H9 (cell line): ENCODE results near the gene SKIDA1. TPM values are rescaled to one million over a fixed set of nuclear protein-coding genes. Genes with fewer than 3 reads are reported as not detected.

Experiments used
- DNase-seq: peaks from one replicate; pipeline ENCODE4 v3.0.0-alpha.2; 2017
- H2AFZ ChIP-seq: one replicate; pipeline ENCODE4 v1.6.1; 2013; ENCODE audit warnings: mild to moderate bottlenecking, low read length, control low read depth, moderate library complexity
- H2AK5ac ChIP-seq: 2 replicates; pipeline ENCODE4 v1.6.1; 2013; ENCODE audit warnings: low read length, control low read depth, mixed read lengths; ENCODE audit not compliant: insufficient read length
- H2BK120ac ChIP-seq: one replicate; pipeline ENCODE4 v1.6.1; 2013; ENCODE audit warnings: low read depth, mild to moderate bottlenecking, low read length, control low read depth, inconsistent platforms; ENCODE audit not compliant: poor library complexity, severe bottlenecking
- H2BK12ac ChIP-seq: 2 replicates; pipeline ENCODE4 v1.6.1; 2013; ENCODE audit warnings: low read length, control low read depth, mixed read lengths, low read depth; ENCODE audit not compliant: insufficient read length
- H2BK15ac ChIP-seq: 2 replicates; pipeline ENCODE4 v1.6.1; 2013; ENCODE audit warnings: low read depth, low read length, control low read depth
- H2BK20ac ChIP-seq: one replicate; pipeline ENCODE4 v1.6.1; 2013; ENCODE audit warnings: low read depth, mild to moderate bottlenecking, low read length, control low read depth, inconsistent platforms; ENCODE audit not compliant: poor library complexity, severe bottlenecking
- H2BK5ac ChIP-seq: 2 replicates; pipeline ENCODE4 v1.6.1; 2013; ENCODE audit warnings: low read length, control low read depth, mixed read lengths; ENCODE audit not compliant: insufficient read length
- H3K14ac ChIP-seq: 2 replicates; pipeline ENCODE4 v1.6.1; 2013; ENCODE audit warnings: low read length, control low read depth; ENCODE audit not compliant: insufficient read depth
- H3K18ac ChIP-seq: 2 replicates; pipeline ENCODE4 v1.6.1; 2013; ENCODE audit warnings: low read depth, mild to moderate bottlenecking, mixed read lengths, low read length, control low read depth; ENCODE audit not compliant: insufficient read length
- H3K23ac ChIP-seq: 2 replicates; pipeline ENCODE4 v1.6.1; 2013; ENCODE audit warnings: low read length, control low read depth, mixed read lengths, low read depth; ENCODE audit not compliant: insufficient read length
- H3K23me2 ChIP-seq: 2 replicates; pipeline ENCODE4 v1.6.1; 2013; ENCODE audit warnings: low read depth, mild to moderate bottlenecking, mixed read lengths, low read length, control low read depth; ENCODE audit not compliant: insufficient read length, poor library complexity, severe bottlenecking
- H3K27ac ChIP-seq: 2 replicates; pipeline ENCODE4 v1.5.1; 2013; ENCODE audit warnings: low read length, control low read depth, mixed read lengths, low read depth; ENCODE audit not compliant: insufficient read length
- H3K27me3 ChIP-seq: 2 replicates; pipeline ENCODE4 v1.6.1; 2013; ENCODE audit warnings: low read length, control low read depth, inconsistent platforms; ENCODE audit not compliant: insufficient read depth
- H3K4ac ChIP-seq: 2 replicates; pipeline ENCODE4 v1.6.1; 2013; ENCODE audit warnings: low read depth, mild to moderate bottlenecking, control low read depth, inconsistent platforms, low read length, moderate library complexity
- H3K4me1 ChIP-seq: 2 replicates; pipeline ENCODE4 v1.6.1; 2013; ENCODE audit warnings: low read length, control low read depth, inconsistent platforms; ENCODE audit not compliant: insufficient read depth
- H3K4me2 ChIP-seq: 2 replicates; pipeline ENCODE4 v1.6.1; 2013; ENCODE audit warnings: low read length, control low read depth, mixed read lengths; ENCODE audit not compliant: insufficient read length, insufficient read depth
- H3K56ac ChIP-seq: 2 replicates; pipeline ENCODE4 v1.6.1; 2013; ENCODE audit warnings: low read depth, mild to moderate bottlenecking, mixed read lengths, low read length, control low read depth; ENCODE audit not compliant: insufficient read length
- H3K79me1 ChIP-seq: 2 replicates; pipeline ENCODE4 v1.6.1; 2013; ENCODE audit warnings: low read depth, mild to moderate bottlenecking, moderate library complexity, low read length, control low read depth, inconsistent platforms; ENCODE audit not compliant: insufficient read depth, poor library complexity, severe bottlenecking
- H3K79me2 ChIP-seq: 2 replicates; pipeline ENCODE4 v1.6.1; 2013; ENCODE audit warnings: low read length, control low read depth, inconsistent platforms; ENCODE audit not compliant: insufficient read depth
- H3K9ac ChIP-seq: 2 replicates; pipeline ENCODE4 v1.6.1; 2013; ENCODE audit warnings: low read length, control low read depth, mixed read lengths; ENCODE audit not compliant: insufficient read length; ENCODE audit errors: extremely low read depth
- H3K9me3 ChIP-seq: one replicate; pipeline ENCODE4 v1.6.1; 2013; ENCODE audit warnings: low read depth, low read length, inconsistent platforms; ENCODE audit not compliant: control insufficient read depth
- H3T11ph ChIP-seq: one replicate; pipeline ENCODE4 v1.6.1; 2013; ENCODE audit warnings: mild to moderate bottlenecking, low read length, control low read depth, inconsistent platforms
- H4K20me1 ChIP-seq: one replicate; pipeline ENCODE4 v1.6.1; 2013; ENCODE audit not compliant: control insufficient read depth, insufficient read length, insufficient read depth
- H4K5ac ChIP-seq: 2 replicates; pipeline ENCODE4 v1.6.1; 2013; ENCODE audit warnings: low read depth, mild to moderate bottlenecking, mixed read lengths, low read length, control low read depth; ENCODE audit not compliant: insufficient read length
- H4K8ac ChIP-seq: replicated peaks from 2 replicates; pipeline ENCODE4 v1.6.1; 2013; ENCODE audit warnings: low read length, control low read depth, mixed read lengths, low read depth; ENCODE audit not compliant: insufficient read length
- H4K91ac ChIP-seq: 2 replicates; pipeline ENCODE4 v1.6.1; 2013; ENCODE audit warnings: low read depth, mild to moderate bottlenecking, moderate library complexity, mixed read lengths, low read length, control low read depth; ENCODE audit not compliant: insufficient read length
- H3K27ac Mint-ChIP-seq, 3 experiments: 2 replicates in 2 of 3; 3 replicates in 1 of 3; pipeline ENCODE4 v1.8.0; 2020 to 2021; ENCODE audit warnings: mixed read lengths in 3 of 3, mild to moderate bottlenecking in 1 of 3, moderate library complexity in 1 of 3
- H3K27me3 Mint-ChIP-seq: 2 replicates; pipeline ENCODE4 v1.8.0; 2021; ENCODE audit warnings: low read depth, mild to moderate bottlenecking, moderate library complexity, mixed read lengths
- H3K36me3 Mint-ChIP-seq, 3 experiments: 2 replicates in 2 of 3; 3 replicates in 1 of 3; pipeline ENCODE4 v1.8.0; 2020 to 2021; ENCODE audit warnings: low read depth in 3 of 3, mixed read lengths in 3 of 3; ENCODE audit not compliant: insufficient read depth in 1 of 3
- H3K4me1 Mint-ChIP-seq, 2 experiments: 2 replicates each; pipeline ENCODE4 v1.8.0; 2020; ENCODE audit warnings: mixed read lengths in 2 of 2
- H3K4me3 Mint-ChIP-seq, 2 experiments: 2 replicates in 1 of 2; 3 replicates in 1 of 2; pipeline ENCODE4 v1.8.0; 2020 to 2021; ENCODE audit warnings: mild to moderate bottlenecking in 2 of 2, mixed read lengths in 2 of 2, moderate library complexity in 1 of 2
- H3K9me3 Mint-ChIP-seq, 2 experiments: 2 replicates in 1 of 2; 3 replicates in 1 of 2; pipeline ENCODE4 v1.8.0; 2020; ENCODE audit warnings: mild to moderate bottlenecking in 2 of 2, mixed read lengths in 2 of 2, moderate library complexity in 1 of 2
- WGBS: extraction: QIAGEN DNeasy Blood & Tissue Kit; methylation state at CpG from one replicate; pipeline ENCODE4 v1.1.7; 2013; ENCODE audit warnings: missing lambda C conversion rate, low lambda C conversion rate, mixed read lengths; ENCODE audit not compliant: insufficient read length; ENCODE audit errors: extremely low coverage; 5-methylcytosine and 5-hydroxymethylcytosine counted together
- total RNA-seq: library from RNA; stranded (reverse); gene quantifications from 2 replicates; pipeline ENCODE4 v1.2.1, GENCODE V29; 2021
- TF ChIP-seq, protein P1 (sequence below): fragments of 200-600 bp; sonication (generic); conservative IDR thresholded peaks from 3 replicates; pipeline ENCODE4 v1.8.0; 2021; ENCODE audit warnings: antibody characterized with exemption, mild to moderate bottlenecking

Gene SKIDA1
- total RNA-seq, 1 experiment from 2014 or later, result 5.9 TPM

DNA sequence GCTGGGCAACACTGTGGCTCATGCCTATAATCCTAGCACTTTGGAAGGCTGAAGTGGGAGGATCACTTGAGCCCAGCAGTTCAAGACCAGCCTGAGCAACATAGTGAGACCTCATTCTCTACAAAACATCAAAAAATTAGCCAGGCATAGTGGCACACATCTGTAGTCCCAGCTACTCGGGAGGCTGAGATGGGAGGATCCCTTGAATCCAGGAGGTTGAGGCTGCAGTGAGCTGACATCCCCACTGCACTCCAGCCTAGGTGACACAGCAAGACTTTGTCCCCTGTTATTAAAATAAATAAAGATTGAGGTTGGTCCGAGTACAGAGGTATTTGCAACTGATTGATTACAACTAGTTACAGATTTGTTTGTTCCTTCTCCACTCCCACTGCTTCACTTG, 44.1 kb downstream of the SKIDA1 start:
- no peak overlapping the region for H2BK12ac ChIP-seq
- H3K4me1 Mint-ChIP-seq, result peaks cover 9 to 11% of the 10 kb centered on the region in 2 experiments

More for the DNA sequence above, 44.1 kb downstream of the SKIDA1 start:
- Histone ChIP-seq H3K4ac (no peak overlapping the region), H2BK120ac (no peak overlapping the region), H2BK20ac (no peak overlapping the region), H3K27me3 (no peaks in the 10 kb centered on the region), H3K14ac (no peak overlapping the region), H3K9me3 (no peaks in the 10 kb centered on the region), H3K18ac (no peak overlapping the region), H3K4me2 (no peak overlapping the region), H4K8ac (no peak overlapping the region), H4K5ac (no peak overlapping the region), H4K20me1 (no peaks in the 10 kb centered on the region), H3K79me2 (no peaks in the 10 kb centered on the region), H3K56ac (no peak overlapping the region), H2AFZ (no peak overlapping the region), H2BK5ac (no peak overlapping the region), H2BK15ac (no peak overlapping the region), H3K23ac (no peak overlapping the region), H3K23me2 (no peaks in the 10 kb centered on the region), H3K27ac (no peak overlapping the region), H2AK5ac (no peak overlapping the region), H3K9ac (no peak overlapping the region), H4K91ac (no peak overlapping the region), H3K79me1 (no peaks in the 10 kb centered on the region), H3K4me1 (no peaks in the 10 kb centered on the region), H3T11ph (no peak overlapping the region)
- TF ChIP-seq, protein P1, sequence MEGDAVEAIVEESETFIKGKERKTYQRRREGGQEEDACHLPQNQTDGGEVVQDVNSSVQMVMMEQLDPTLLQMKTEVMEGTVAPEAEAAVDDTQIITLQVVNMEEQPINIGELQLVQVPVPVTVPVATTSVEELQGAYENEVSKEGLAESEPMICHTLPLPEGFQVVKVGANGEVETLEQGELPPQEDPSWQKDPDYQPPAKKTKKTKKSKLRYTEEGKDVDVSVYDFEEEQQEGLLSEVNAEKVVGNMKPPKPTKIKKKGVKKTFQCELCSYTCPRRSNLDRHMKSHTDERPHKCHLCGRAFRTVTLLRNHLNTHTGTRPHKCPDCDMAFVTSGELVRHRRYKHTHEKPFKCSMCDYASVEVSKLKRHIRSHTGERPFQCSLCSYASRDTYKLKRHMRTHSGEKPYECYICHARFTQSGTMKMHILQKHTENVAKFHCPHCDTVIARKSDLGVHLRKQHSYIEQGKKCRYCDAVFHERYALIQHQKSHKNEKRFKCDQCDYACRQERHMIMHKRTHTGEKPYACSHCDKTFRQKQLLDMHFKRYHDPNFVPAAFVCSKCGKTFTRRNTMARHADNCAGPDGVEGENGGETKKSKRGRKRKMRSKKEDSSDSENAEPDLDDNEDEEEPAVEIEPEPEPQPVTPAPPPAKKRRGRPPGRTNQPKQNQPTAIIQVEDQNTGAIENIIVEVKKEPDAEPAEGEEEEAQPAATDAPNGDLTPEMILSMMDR, result no peak
- no peaks in the 10 kb centered on the region; the same call in 1 of the 2 replicates for H3K27me3 Mint-ChIP-seq
- no CpG with 5 or more reads among the region's 2 CpGs for WGBS
- DNase-seq, result no peak
- peaks cover 3 to 5% of the 10 kb centered on the region in 2 experiments; a peak in 3 of 5 replicates for H3K9me3 Mint-ChIP-seq
- no peak overlapping the region for H3K27ac Mint-ChIP-seq
- peaks cover 0 to 5% (median 4%) of the 10 kb centered on the region in 3 experiments; a peak in 1 of 7 replicates for H3K36me3 Mint-ChIP-seq
- no peak overlapping the region for H3K4me3 Mint-ChIP-seq
